ENCODE results near the gene OCIAD2. TPM values are rescaled to one million over a fixed set of nuclear protein-coding genes. Genes with fewer than 3 reads are reported as not detected.

Gene OCIAD2
- total and polyA plus RNA-seq, 4 experiments from 2014 or later: 102 to 245 (median 150) TPM

- Histone ChIP-seq H3K4me3 (ENCODE audit: low read length in 2 of 2) (no peak overlapping the region), H3K4me1 (ENCODE audit: insufficient read depth, low read length) (peaks cover 12% of the 10 kb centered on the region), H3K36me3 (ENCODE audit: insufficient read depth, low read length) (no peaks in the 10 kb centered on the region), H3K9me3 (ENCODE audit: control insufficient read depth in 1 of 2, low read length in 2 of 2) (no peaks in the 10 kb centered on the region), H3K27ac (ENCODE audit: low read depth, low read length) (no peak overlapping the region), H3K27me3 (ENCODE audit: insufficient read depth, low read length) (no peaks in the 10 kb centered on the region)
- DNase-seq: peak in 4 of 5 donors; percentile 16 to 28 (median 18)
- Mint-ChIP-seq H3K27ac (peak overlapping the region in 4 of 7 donors; percentile 23 to 32 (median 27)), H3K27me3 (no peaks in the 10 kb centered on the region), H3K9me3 (no peaks in the 10 kb centered on the region), H3K4me1 (peaks cover 7 to 13% (median 10%) of the 10 kb centered on the region in 4 donors), H3K4me3 (peak overlapping the region in 4 of 8 donors; percentile 30 to 72 (median 48)), H3K36me3 (no peaks in the 10 kb centered on the region)
- ChIA-PET POLR2A (ENCODE audit: partially characterized antibody) (interaction anchor here (0.6 to 1.1 kb wide), 4 partner anchors 13 to 88 kb away, joined by 3 to 10 read pairs (median 4); partner anchors contain the start of gene OCIAD2), CTCF (ENCODE audit: partially characterized antibody) (interaction anchor here (0.6 to 2.7 kb wide), 23 partner anchors 8 to 1561 kb away, joined by 3 to 19 read pairs (median 4); partner anchors contain the start of genes FRYL and OCIAD2)
- intact Hi-C loops (cut with micrococcal nuclease): no loop called here
Observed at GRCh38 chr4:48944756-48945241, 38.2 kb upstream of the OCIAD2 start.

- no peaks in the 10 kb centered on the region for H3K36me3 ChIP-seq (ENCODE audit: insufficient read depth, low read length)
- Mint-ChIP-seq H3K9me3 (no peaks in the 10 kb centered on the region), H3K27me3 (no peaks in the 10 kb centered on the region), H3K36me3 (no peaks in the 10 kb centered on the region), H3K4me3 (peak overlapping the region in 3 of 8 donors; percentile 2 to 72 (median 20)), H3K4me1 (peaks cover 7 to 13% (median 10%) of the 10 kb centered on the region in 4 donors), H3K27ac (peak overlapping the region in 2 of 7 donors; percentile 1 to 53)
- no peaks in the 10 kb centered on the region for H3K9me3 ChIP-seq (ENCODE audit: control insufficient read depth in 1 of 2, low read length in 2 of 2)
- no peak overlapping the region for H3K4me3 ChIP-seq (ENCODE audit: low read length in 2 of 2)
- intact Hi-C loops (cut with micrococcal nuclease): no loop called here
- no peak for DNase-seq
- H3K27ac ChIP-seq (ENCODE audit: low read depth, low read length): no peak overlapping the region
- ChIA-PET POLR2A (ENCODE audit: partially characterized antibody) (interaction anchor here (1.1 to 1.2 kb wide), 2 partner anchors 13 to 38 kb away, joined by 3 read pairs; partner anchors contain the start of gene OCIAD2), CTCF (ENCODE audit: partially characterized antibody) (interaction anchor here (0.7 to 2.7 kb wide), 15 partner anchors 9 to 365 kb away, joined by 3 to 19 read pairs (median 4); partner anchors contain the start of genes FRYL and OCIAD2)
- no peaks in the 10 kb centered on the region for H3K27me3 ChIP-seq (ENCODE audit: insufficient read depth, low read length)
- peaks cover 12% of the 10 kb centered on the region for H3K4me1 ChIP-seq (ENCODE audit: insufficient read depth, low read length)
Observed at GRCh38 chr4:48944252-48944651, 37.7 kb upstream of the OCIAD2 start.

GRCh38 chr4:48943387-48943786 lies 36.8 kb upstream of the OCIAD2 start:
- no peak overlapping the region for H3K4me3 Mint-ChIP-seq
- ChIA-PET CTCF (ENCODE audit: partially characterized antibody) (interaction anchor here (0.5 to 2.7 kb wide), 5 partner anchors 8 to 193 kb away, joined by 3 to 18 read pairs (median 4); no protein-coding TSS in a partner anchor), POLR2A (ENCODE audit: partially characterized antibody) (interaction anchor here (1.2 kb wide), 1 partner anchor 37 kb away, joined by 3 read pairs; the partner anchor contains the start of gene OCIAD2)
- no peak for DNase-seq
- Histone ChIP-seq H3K4me1 (ENCODE audit: insufficient read depth, low read length) (peaks cover 12% of the 10 kb centered on the region), H3K27me3 (ENCODE audit: insufficient read depth, low read length) (no peaks in the 10 kb centered on the region), H3K4me3 (ENCODE audit: low read length in 2 of 2) (no peak overlapping the region), H3K36me3 (ENCODE audit: insufficient read depth, low read length) (no peaks in the 10 kb centered on the region), H3K27ac (ENCODE audit: low read depth, low read length) (no peak overlapping the region), H3K9me3 (ENCODE audit: control insufficient read depth in 1 of 2, low read length in 2 of 2) (no peaks in the 10 kb centered on the region)
- peaks cover 7 to 13% (median 10%) of the 10 kb centered on the region in 4 donors for H3K4me1 Mint-ChIP-seq
- no peaks in the 10 kb centered on the region for H3K27me3 Mint-ChIP-seq
- peaks cover 0 to under 1% (median 0%) of the 10 kb centered on the region in 8 donors for H3K9me3 Mint-ChIP-seq
- intact Hi-C loops (cut with micrococcal nuclease): no loop called here
- H3K36me3 Mint-ChIP-seq: no peaks in the 10 kb centered on the region
- H3K27ac Mint-ChIP-seq: no peak overlapping the region

GRCh38 chr4:48939785-48940184 lies 33.2 kb upstream of the OCIAD2 start:
- no peaks in the 10 kb centered on the region for H3K9me3 ChIP-seq (ENCODE audit: control insufficient read depth in 1 of 2, low read length in 2 of 2)
- intact Hi-C loops (cut with micrococcal nuclease): no loop called here
- Mint-ChIP-seq H3K27me3 (no peaks in the 10 kb centered on the region), H3K9me3 (peaks cover 0 to 7% (median 4%) of the 10 kb centered on the region in 8 donors), H3K27ac (no peak overlapping the region), H3K4me1 (peaks cover 5 to 8% (median 7%) of the 10 kb centered on the region in 4 donors), H3K36me3 (peaks cover 0 to 4% of the 10 kb centered on the region in 2 donors), H3K4me3 (no peak overlapping the region)
- H3K4me3 ChIP-seq (ENCODE audit: low read length in 2 of 2): no peak overlapping the region
- H3K27me3 ChIP-seq (ENCODE audit: insufficient read depth, low read length): no peaks in the 10 kb centered on the region
- H3K4me1 ChIP-seq (ENCODE audit: insufficient read depth, low read length): peaks cover 6% of the 10 kb centered on the region
- CTCF ChIA-PET (ENCODE audit: partially characterized antibody): interaction anchor here (1.0 kb wide), 1 partner anchor 33 kb away, joined by 3 read pairs; the partner anchor contains the start of gene OCIAD2
- DNase-seq: no peak
- POLR2A ChIA-PET (ENCODE audit: partially characterized antibody): no interaction called here
- H3K36me3 ChIP-seq (ENCODE audit: insufficient read depth, low read length): no peaks in the 10 kb centered on the region
- H3K27ac ChIP-seq (ENCODE audit: low read depth, low read length): no peak overlapping the region

- intact Hi-C loops (cut with micrococcal nuclease): no loop called here
- Mint-ChIP-seq H3K36me3 (peaks cover 0 to 4% of the 10 kb centered on the region in 2 donors), H3K9me3 (peaks cover 0 to 7% (median 4%) of the 10 kb centered on the region in 8 donors), H3K27ac (no peak overlapping the region), H3K4me1 (peaks cover 0 to 2% (median 0%) of the 10 kb centered on the region in 4 donors), H3K27me3 (no peaks in the 10 kb centered on the region), H3K4me3 (no peak overlapping the region)
- H3K4me1 ChIP-seq (ENCODE audit: insufficient read depth, low read length): no peaks in the 10 kb centered on the region
- no peaks in the 10 kb centered on the region for H3K27me3 ChIP-seq (ENCODE audit: insufficient read depth, low read length)
- POLR2A ChIA-PET (ENCODE audit: partially characterized antibody): no interaction called here
- DNase-seq: no peak
- no peaks in the 10 kb centered on the region for H3K9me3 ChIP-seq (ENCODE audit: control insufficient read depth in 1 of 2, low read length in 2 of 2)
- CTCF ChIA-PET (ENCODE audit: partially characterized antibody): no interaction called here
- H3K27ac ChIP-seq (ENCODE audit: low read depth, low read length): no peak overlapping the region
- H3K36me3 ChIP-seq (ENCODE audit: insufficient read depth, low read length): no peaks in the 10 kb centered on the region
- H3K4me3 ChIP-seq (ENCODE audit: low read length in 2 of 2): no peak overlapping the region
Observed at GRCh38 chr4:48938831-48939230, 32.3 kb upstream of the OCIAD2 start.

GRCh38 chr4:48937033-48937432 lies 30.5 kb upstream of the OCIAD2 start:
- ChIA-PET POLR2A (ENCODE audit: partially characterized antibody) (no interaction called here), CTCF (ENCODE audit: partially characterized antibody) (no interaction called here)
- Mint-ChIP-seq H3K4me3 (no peak overlapping the region), H3K27ac (no peak overlapping the region), H3K4me1 (no peaks in the 10 kb centered on the region), H3K27me3 (no peaks in the 10 kb centered on the region), H3K9me3 (peaks cover 0 to 7% (median 4%) of the 10 kb centered on the region in 8 donors), H3K36me3 (peaks cover 0 to 4% of the 10 kb centered on the region in 2 donors)
- Histone ChIP-seq H3K9me3 (ENCODE audit: control insufficient read depth in 1 of 2, low read length in 2 of 2) (no peaks in the 10 kb centered on the region), H3K27me3 (ENCODE audit: insufficient read depth, low read length) (no peaks in the 10 kb centered on the region), H3K36me3 (ENCODE audit: insufficient read depth, low read length) (no peaks in the 10 kb centered on the region), H3K27ac (ENCODE audit: low read depth, low read length) (no peak overlapping the region), H3K4me1 (ENCODE audit: insufficient read depth, low read length) (no peaks in the 10 kb centered on the region), H3K4me3 (ENCODE audit: low read length in 2 of 2) (no peak overlapping the region)
- intact Hi-C loops (cut with micrococcal nuclease): no loop called here
- DNase-seq: no peak

- no peaks in the 10 kb centered on the region for H3K27me3 Mint-ChIP-seq
- H3K36me3 Mint-ChIP-seq: peaks cover 0 to 9% of the 10 kb centered on the region in 2 donors
- CTCF ChIA-PET (ENCODE audit: partially characterized antibody): interaction anchor here (1.0 to 3.2 kb wide), 3 partner anchors 13 to 352 kb away, joined by 4 to 15 read pairs (median 10); partner anchors contain the start of gene OCIAD2
- no peak overlapping the region for H3K4me3 Mint-ChIP-seq
- no peak overlapping the region for H3K4me3 ChIP-seq (ENCODE audit: low read length in 2 of 2)
- H3K9me3 Mint-ChIP-seq: peaks cover 0 to 7% (median 3%) of the 10 kb centered on the region in 8 donors
- POLR2A ChIA-PET (ENCODE audit: partially characterized antibody): interaction anchor here (0.6 kb wide), 1 partner anchor 13 kb away, joined by 3 read pairs; no protein-coding TSS in a partner anchor
- H3K36me3 ChIP-seq (ENCODE audit: insufficient read depth, low read length): no peaks in the 10 kb centered on the region
- DNase-seq: no peak
- intact Hi-C loops (cut with micrococcal nuclease): no loop called here
- H3K4me1 ChIP-seq (ENCODE audit: insufficient read depth, low read length): no peaks in the 10 kb centered on the region
- H3K27ac Mint-ChIP-seq: no peak overlapping the region
- peaks cover 0 to 3% (median 0%) of the 10 kb centered on the region in 4 donors for H3K4me1 Mint-ChIP-seq
- H3K9me3 ChIP-seq (ENCODE audit: control insufficient read depth in 1 of 2, low read length in 2 of 2): no peaks in the 10 kb centered on the region
- no peaks in the 10 kb centered on the region for H3K27me3 ChIP-seq (ENCODE audit: insufficient read depth, low read length)
- H3K27ac ChIP-seq (ENCODE audit: low read depth, low read length): no peak overlapping the region
Observed at GRCh38 chr4:48931459-48931858, 24.9 kb upstream of the OCIAD2 start.

Measured in CD4-positive, alpha-beta memory T cell (primary cell).